ENCODE data around the gene TMUB2. TPM values are rescaled to one million over a fixed set of nuclear protein-coding genes. Genes with fewer than 3 reads are reported as not detected.

The TMUB2 gene
- total and polyA plus RNA-seq, 2 of the 13 experiments (the other 11 are each of a cell fraction or from before 2014, with no cell fraction given): 26.9 to 50.8 TPM

DNA sequence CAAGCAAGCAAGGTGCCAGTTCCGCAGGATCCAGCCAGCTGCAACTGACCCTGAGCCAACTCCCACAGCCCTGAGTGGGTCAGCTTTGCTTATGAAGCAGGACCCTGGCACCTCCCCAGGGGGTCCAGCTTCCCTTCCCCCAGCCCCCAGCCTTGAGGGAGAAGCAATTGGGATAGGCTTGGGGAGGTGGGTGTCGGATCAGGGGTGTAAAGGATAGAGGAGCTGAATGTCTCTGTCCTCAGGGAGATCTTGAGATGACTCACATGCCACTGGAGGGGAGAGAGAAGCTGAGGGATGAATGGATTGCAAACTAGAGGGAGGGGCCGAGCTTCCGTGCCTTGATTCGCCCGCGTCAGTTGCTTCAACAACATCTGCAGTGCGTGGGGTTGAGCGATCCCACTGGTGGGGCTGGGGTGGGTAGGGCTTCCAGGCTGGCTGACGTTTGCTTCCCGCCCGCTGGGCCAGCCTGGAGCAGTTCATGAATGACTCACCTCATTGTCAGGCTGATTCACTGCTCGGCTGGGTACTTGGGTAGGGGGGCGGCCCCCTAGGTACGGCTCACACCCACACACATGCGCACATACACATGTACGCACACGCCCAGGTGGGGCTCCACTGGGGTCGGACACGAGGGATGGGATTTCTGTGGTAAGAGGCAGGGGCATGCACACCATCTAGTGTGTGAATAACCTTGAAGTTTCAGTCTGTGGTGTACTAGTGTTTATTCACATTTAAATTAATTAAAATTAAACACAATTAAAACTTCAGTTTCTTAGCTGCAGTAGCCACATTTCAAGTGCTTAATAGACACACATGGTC, 48.7 kb upstream of the TMUB2 start (continued):
- TF ChIP-seq, protein P1, sequence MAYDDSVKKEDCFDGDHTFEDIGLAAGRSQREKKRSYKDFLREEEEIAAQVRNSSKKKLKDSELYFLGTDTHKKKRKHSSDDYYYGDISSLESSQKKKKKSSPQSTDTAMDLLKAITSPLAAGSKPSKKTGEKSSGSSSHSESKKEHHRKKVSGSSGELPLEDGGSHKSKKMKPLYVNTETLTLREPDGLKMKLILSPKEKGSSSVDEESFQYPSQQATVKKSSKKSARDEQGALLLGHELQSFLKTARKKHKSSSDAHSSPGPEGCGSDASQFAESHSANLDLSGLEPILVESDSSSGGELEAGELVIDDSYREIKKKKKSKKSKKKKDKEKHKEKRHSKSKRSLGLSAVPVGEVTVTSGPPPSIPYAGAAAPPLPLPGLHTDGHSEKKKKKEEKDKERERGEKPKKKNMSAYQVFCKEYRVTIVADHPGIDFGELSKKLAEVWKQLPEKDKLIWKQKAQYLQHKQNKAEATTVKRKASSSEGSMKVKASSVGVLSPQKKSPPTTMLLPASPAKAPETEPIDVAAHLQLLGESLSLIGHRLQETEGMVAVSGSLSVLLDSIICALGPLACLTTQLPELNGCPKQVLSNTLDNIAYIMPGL (CRISPR knock-in tag; IDR thresholded peaks at IDR 0.05; ENCODE audit: borderline replicate concordance in 1 of 2, low read depth in 1 of 2): peak in 1 of 2 experiments; percentile 19; a peak in 1 of 4 replicates
- TF ChIP-seq KLF6 (CRISPR knock-in tag; IDR thresholded peaks at IDR 0.05): 0 out of 2 replicates have a peak, but pooled peaks have one; percentile 29
- TF ChIP-seq, protein P2, sequence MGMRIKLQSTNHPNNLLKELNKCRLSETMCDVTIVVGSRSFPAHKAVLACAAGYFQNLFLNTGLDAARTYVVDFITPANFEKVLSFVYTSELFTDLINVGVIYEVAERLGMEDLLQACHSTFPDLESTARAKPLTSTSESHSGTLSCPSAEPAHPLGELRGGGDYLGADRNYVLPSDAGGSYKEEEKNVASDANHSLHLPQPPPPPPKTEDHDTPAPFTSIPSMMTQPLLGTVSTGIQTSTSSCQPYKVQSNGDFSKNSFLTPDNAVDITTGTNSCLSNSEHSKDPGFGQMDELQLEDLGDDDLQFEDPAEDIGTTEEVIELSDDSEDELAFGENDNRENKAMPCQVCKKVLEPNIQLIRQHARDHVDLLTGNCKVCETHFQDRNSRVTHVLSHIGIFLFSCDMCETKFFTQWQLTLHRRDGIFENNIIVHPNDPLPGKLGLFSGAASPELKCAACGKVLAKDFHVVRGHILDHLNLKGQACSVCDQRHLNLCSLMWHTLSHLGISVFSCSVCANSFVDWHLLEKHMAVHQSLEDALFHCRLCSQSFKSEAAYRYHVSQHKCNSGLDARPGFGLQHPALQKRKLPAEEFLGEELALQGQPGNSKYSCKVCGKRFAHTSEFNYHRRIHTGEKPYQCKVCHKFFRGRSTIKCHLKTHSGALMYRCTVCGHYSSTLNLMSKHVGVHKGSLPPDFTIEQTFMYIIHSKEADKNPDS (CRISPR knock-in tag; IDR thresholded peaks at IDR 0.05): peak; percentile 77
- TF ChIP-seq ZNF83 (CRISPR knock-in tag; IDR thresholded peaks at IDR 0.05; ENCODE audit: borderline replicate concordance): no peak; the same call in 1 of the 2 replicates
- TF ChIP-seq, protein P3, sequence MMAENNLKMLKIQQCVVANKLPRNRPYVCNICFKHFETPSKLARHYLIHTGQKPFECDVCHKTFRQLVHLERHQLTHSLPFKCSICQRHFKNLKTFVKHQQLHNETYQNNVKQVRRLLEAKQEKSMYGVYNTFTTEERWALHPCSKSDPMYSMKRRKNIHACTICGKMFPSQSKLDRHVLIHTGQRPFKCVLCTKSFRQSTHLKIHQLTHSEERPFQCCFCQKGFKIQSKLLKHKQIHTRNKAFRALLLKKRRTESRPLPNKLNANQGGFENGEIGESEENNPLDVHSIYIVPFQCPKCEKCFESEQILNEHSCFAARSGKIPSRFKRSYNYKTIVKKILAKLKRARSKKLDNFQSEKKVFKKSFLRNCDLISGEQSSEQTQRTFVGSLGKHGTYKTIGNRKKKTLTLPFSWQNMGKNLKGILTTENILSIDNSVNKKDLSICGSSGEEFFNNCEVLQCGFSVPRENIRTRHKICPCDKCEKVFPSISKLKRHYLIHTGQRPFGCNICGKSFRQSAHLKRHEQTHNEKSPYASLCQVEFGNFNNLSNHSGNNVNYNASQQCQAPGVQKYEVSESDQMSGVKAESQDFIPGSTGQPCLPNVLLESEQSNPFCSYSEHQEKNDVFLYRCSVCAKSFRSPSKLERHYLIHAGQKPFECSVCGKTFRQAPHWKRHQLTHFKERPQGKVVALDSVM (CRISPR knock-in tag; IDR thresholded peaks at IDR 0.05): 0 out of 2 replicates have a peak, but pooled peaks have one; percentile 4
- TF ChIP-seq ZNF260 (CRISPR knock-in tag; IDR thresholded peaks at IDR 0.05; ENCODE audit: borderline replicate concordance, low read depth): no peak
- TF ChIP-seq, protein P4, sequence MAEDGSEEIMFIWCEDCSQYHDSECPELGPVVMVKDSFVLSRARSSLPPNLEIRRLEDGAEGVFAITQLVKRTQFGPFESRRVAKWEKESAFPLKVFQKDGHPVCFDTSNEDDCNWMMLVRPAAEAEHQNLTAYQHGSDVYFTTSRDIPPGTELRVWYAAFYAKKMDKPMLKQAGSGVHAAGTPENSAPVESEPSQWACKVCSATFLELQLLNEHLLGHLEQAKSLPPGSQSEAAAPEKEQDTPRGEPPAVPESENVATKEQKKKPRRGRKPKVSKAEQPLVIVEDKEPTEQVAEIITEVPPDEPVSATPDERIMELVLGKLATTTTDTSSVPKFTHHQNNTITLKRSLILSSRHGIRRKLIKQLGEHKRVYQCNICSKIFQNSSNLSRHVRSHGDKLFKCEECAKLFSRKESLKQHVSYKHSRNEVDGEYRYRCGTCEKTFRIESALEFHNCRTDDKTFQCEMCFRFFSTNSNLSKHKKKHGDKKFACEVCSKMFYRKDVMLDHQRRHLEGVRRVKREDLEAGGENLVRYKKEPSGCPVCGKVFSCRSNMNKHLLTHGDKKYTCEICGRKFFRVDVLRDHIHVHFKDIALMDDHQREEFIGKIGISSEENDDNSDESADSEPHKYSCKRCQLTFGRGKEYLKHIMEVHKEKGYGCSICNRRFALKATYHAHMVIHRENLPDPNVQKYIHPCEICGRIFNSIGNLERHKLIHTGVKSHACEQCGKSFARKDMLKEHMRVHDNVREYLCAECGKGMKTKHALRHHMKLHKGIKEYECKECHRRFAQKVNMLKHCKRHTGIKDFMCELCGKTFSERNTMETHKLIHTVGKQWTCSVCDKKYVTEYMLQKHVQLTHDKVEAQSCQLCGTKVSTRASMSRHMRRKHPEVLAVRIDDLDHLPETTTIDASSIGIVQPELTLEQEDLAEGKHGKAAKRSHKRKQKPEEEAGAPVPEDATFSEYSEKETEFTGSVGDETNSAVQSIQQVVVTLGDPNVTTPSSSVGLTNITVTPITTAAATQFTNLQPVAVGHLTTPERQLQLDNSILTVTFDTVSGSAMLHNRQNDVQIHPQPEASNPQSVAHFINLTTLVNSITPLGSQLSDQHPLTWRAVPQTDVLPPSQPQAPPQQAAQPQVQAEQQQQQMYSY (CRISPR knock-in tag; IDR thresholded peaks at IDR 0.05): no peak
- TF ChIP-seq, protein P5, sequence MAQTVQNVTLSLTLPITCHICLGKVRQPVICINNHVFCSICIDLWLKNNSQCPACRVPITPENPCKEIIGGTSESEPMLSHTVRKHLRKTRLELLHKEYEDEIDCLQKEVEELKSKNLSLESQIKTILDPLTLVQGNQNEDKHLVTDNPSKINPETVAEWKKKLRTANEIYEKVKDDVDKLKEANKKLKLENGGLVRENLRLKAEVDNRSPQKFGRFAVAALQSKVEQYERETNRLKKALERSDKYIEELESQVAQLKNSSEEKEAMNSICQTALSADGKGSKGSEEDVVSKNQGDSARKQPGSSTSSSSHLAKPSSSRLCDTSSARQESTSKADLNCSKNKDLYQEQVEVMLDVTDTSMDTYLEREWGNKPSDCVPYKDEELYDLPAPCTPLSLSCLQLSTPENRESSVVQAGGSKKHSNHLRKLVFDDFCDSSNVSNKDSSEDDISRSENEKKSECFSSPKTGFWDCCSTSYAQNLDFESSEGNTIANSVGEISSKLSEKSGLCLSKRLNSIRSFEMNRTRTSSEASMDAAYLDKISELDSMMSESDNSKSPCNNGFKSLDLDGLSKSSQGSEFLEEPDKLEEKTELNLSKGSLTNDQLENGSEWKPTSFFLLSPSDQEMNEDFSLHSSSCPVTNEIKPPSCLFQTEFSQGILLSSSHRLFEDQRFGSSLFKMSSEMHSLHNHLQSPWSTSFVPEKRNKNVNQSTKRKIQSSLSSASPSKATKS (CRISPR knock-in tag; IDR thresholded peaks at IDR 0.05): no peak
- TF ChIP-seq, protein P6, sequence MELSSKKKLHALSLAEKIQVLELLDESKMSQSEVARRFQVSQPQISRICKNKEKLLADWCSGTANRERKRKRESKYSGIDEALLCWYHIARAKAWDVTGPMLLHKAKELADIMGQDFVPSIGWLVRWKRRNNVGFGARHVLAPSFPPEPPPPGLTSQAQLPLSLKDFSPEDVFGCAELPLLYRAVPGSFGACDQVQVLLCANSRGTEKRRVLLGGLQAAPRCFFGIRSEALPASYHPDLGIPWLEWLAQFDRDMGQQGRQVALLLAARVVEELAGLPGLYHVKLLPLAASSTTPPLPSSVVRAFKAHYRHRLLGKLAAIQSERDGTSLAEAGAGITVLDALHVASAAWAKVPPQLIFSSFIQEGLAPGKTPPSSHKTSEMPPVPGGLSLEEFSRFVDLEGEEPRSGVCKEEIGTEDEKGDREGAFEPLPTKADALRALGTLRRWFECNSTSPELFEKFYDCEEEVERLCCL (CRISPR knock-in tag; IDR thresholded peaks at IDR 0.05; ENCODE audit: borderline replicate concordance): no peak; the same call in 1 of the 2 replicates
- no peak for TF ChIP-seq IKZF4 (CRISPR knock-in tag; IDR thresholded peaks at IDR 0.05; ENCODE audit: borderline replicate concordance, low read depth, not compliant biosample characterization)
- peak; percentile 44 for TF ChIP-seq TEAD3 (CRISPR knock-in tag; optimal IDR thresholded peaks at IDR 0.05; ENCODE audit: borderline replicate concordance)
- TF ChIP-seq ZNF143 (CRISPR knock-in tag; IDR thresholded peaks at IDR 0.05): peak; percentile 43; the same call in 1 of the 2 replicates

All from HepG2 (cell line).